Neural cell (in vitro differentiated cells): ENCODE data around the gene ZBTB5.

Source experiments
- EP300 ChIP-seq: fragments of 450-650 bp; conservative IDR thresholded peaks from 2 replicates; pipeline ENCODE4 v1.6.1; 2014; ENCODE audit warnings: antibody characterized with exemption, mild to moderate bottlenecking, moderate library complexity; ENCODE audit not compliant: poor library complexity, severe bottlenecking
- EZH2 ChIP-seq: fragments of 200-600, 300-800 bp; shearing (Covaris generic), sonication (generic); IDR thresholded peaks from 2 replicates; pipeline ENCODE4 v1.6.1; 2014; ENCODE audit warnings: antibody characterized with exemption, low read length, borderline replicate concordance, mild to moderate bottlenecking; ENCODE audit not compliant: insufficient read depth, poor library complexity, severe bottlenecking
- POLR2AphosphoS5 ChIP-seq: IDR thresholded peaks from 2 replicates; pipeline ENCODE4 v1.6.1; 2012
- TAF1 ChIP-seq: IDR thresholded peaks from 2 replicates; pipeline ENCODE4 v1.6.1; 2012; ENCODE audit warnings: low read depth
- TF ChIP-seq, protein P1 (sequence below): fragments of 450-650 bp; IDR thresholded peaks from 2 replicates; pipeline ENCODE4 v1.5.1; 2014; ENCODE audit warnings: antibody characterized with exemption, mild to moderate bottlenecking, moderate library complexity; ENCODE audit not compliant: poor library complexity, severe bottlenecking

DNA sequence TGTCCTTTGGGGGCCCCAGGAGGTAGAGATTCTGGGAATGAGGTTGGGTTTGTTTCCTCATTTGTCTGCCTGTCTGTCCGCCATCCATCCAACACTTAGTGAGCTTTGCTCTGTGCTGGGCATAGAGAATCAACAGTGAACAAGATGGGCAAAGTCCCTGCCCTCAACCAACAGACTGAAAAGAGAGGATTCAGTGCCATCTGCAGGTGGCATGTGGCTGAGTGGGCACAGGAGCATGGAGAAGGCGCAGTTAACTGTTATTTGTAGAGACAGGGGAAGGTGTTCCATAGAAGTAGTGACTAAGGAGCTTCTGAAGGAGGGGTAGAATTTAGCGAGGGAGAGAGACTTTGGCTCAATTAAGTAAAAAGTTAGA lies 43.6 kb upstream of the ZBTB5 start:
- TF ChIP-seq, protein P1, sequence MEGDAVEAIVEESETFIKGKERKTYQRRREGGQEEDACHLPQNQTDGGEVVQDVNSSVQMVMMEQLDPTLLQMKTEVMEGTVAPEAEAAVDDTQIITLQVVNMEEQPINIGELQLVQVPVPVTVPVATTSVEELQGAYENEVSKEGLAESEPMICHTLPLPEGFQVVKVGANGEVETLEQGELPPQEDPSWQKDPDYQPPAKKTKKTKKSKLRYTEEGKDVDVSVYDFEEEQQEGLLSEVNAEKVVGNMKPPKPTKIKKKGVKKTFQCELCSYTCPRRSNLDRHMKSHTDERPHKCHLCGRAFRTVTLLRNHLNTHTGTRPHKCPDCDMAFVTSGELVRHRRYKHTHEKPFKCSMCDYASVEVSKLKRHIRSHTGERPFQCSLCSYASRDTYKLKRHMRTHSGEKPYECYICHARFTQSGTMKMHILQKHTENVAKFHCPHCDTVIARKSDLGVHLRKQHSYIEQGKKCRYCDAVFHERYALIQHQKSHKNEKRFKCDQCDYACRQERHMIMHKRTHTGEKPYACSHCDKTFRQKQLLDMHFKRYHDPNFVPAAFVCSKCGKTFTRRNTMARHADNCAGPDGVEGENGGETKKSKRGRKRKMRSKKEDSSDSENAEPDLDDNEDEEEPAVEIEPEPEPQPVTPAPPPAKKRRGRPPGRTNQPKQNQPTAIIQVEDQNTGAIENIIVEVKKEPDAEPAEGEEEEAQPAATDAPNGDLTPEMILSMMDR = no peak
- TF ChIP-seq EZH2 = no peak
- no peak for TF ChIP-seq POLR2AphosphoS5
- TF ChIP-seq EP300 = no peak
- no peak for TF ChIP-seq TAF1
